Ramos (cell line): ENCODE data around the gene DKKL1.
"Not testable (repeated sequence)": the region's sequence is repeated elsewhere in the genome, so short reads cannot be mapped to it uniquely, and the experiment has no call there.

Source experiments
- in situ Hi-C: fragments of 300-500 bp; cut with MboI; formaldehyde crosslinking; loops from one replicate; pipeline ENCODE4 v1.14.3; 2022; ENCODE audit warnings: low sequenced_read_pairs; ENCODE audit not compliant: unreplicated experiment

The DKKL1 gene

DNA sequence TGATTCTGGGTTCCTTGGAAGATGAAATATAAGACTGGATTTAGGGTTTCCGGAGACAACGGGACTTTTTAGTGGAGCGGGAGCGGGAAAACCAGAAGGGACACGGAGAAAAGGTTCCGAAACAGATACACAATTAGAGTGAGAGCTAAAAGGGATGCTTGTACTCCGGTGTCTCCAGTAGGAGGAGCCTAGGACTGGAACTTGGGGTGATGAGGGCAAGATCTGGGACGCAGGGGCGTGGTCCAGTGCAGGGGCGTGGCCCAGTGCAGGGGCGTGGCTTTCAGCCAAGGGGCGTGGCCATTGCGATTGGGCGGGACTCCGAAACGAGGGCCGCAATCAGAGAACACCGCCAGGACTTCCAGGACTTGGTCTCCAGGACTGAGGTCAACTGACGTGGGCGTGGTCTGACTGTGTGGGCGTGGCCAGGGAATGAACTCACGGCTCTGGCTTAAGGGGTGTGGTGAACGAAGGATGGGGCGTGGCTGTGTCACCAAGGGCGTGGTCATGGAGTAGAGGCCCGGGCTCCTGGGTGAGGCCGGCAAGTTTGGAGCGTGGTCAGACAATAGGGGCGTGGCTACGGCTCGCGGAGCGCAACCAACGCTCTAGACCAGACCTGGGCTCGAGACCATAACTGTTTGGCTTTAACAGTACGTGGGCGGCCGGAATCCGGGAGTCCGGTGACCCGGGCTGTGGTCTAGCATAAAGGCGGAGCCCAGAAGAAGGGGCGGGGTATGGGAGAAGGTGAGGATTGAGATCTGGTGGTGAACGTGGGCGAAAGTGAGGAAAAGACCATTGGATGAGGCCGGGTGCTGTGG is at the start of gene DKKL1:
Gene DKKL1, plus strand, starts transcription at position 610 of the 815 bp plus-strand sequence. Its CDS starts 122 bp downstream, at position 732.
- in situ Hi-C loops: no loop called here

DNA sequence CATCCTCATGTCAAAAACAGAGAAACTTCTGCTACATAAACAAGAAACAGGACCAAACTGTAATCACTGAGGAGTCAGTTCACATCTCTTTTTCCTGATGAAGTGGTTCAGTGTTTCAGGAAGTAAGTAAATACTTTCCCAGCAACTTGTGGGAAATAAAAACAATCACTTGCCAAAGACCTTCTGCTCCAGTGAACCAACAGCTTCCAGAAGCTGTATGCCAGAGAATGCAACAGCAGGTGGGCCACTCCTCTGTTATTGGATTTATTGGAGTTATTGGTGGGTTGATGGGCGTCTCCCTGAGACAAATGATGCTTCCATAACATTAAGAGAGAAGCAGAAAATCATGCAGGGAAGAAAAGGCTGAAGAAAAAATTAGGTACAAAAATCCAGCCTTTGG is 48.6 kb upstream of the DKKL1 start:
- in situ Hi-C loops: no loop called here

DNA sequence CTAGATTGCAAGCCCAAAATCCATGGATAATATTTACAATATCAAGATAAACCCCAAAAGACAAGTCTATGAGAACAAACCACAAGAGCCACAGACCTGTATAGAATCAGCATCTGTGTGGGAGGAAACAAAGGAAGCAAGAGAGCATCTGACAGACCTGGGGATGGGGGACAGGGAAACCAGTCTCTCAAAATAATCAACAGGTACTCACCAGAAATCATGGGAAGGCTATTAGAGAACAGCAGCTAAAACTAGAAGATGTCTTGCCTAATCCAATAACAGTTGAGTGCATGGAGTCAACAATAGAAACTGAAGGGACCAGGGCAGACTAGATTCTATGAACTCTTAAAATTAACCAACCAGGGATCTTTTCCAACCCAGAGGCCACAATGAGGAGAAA is 47.4 kb upstream of the DKKL1 start:
- in situ Hi-C loops: no loop called here

DNA sequence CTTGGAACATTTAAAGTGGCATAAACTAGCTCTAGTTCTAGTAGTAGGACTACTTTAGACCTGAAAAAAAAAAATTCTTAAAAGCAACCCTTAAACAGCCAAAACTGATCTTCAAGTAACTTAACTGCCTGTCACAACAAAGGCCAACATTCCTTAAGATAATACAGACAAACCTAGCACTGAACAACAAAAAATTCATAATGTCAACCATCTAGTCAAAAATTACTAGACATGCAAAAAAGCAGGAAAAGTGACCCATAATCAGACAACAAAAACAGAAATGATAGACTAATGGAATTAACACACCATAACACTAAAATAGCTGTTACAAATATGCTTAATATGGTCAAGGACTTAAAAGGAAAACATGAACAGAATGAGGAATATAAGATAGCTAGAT is 45.4 kb upstream of the DKKL1 start:
- in situ Hi-C loops: no loop called here

DNA sequence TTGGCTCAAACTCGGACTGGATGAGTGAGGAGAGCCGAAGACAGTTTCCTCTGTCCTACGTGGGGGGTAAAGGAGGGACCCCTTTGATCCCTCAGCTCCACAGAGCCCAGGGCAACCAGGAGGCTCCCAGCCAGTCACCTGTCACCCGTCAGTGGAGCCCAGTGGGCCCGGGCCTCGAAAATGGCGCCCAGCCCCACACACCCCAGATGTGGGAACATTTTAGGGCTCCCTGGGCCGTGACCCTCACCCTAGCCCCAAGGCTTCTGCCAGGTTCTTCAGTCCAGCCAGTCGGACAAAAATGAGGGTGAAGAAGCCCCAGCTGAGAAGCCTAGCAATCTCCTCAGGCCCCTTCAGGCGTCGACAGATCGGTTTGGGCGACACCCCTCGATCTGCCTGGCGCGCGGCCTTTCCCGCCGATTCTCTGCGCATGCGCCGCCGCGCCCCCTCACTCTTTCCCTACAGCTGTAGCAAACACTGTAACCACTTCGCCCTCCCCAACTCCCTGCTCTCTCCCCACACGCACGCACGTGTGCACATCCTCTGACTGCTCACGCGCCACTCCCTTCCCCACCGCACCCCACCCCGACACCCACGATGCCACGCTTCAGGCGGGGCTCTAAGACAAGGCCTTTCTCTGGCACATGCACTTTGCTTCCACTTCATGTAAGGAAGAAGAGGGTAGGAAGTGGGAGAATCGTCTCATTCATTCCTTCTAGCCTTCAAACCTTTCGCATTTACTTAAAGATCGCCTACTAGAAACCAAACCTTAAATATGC is 38.7 kb upstream of the DKKL1 start, which contains the start of gene SLC6A16:
Gene SLC6A16, minus strand, starts transcription at position 391 of the 776 bp plus-strand sequence. CDS start 13,844 bp downstream, outside the sequence.
- in situ Hi-C loops: no loop called here

GRCh38 chr19:49325756-49326155 is 37.9 kb upstream of the DKKL1 start:
- in situ Hi-C loops: not testable (repeated sequence)

DNA sequence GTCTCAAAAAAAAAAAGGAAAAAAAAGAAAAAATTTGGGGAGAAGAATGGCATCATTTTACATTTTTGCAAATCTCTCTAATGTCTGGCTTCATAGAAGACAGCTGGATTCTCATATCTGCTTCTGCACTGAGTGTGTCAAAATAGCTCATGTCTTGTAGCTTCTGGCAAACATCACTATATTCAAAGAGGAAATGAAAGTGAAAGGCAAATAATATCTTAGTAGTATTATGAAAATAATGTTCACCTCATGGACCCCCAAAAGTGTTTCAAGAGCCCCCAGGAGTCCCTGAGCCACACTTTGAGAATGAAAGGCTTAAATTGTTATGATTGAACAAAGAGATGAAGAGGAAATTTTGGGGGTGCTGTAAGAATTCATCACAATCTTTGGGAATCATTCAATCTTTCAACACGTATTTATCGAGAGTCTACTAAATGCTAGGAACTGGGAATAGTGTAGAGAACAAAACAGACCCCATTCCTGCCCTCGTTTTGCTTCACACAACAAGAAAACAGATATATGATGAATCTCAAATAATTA is 37.4 kb upstream of the DKKL1 start:
- in situ Hi-C loops: no loop called here

GRCh38 chr19:49327878-49328544 is 35.7 kb upstream of the DKKL1 start:
- in situ Hi-C loops: no loop called here

DNA sequence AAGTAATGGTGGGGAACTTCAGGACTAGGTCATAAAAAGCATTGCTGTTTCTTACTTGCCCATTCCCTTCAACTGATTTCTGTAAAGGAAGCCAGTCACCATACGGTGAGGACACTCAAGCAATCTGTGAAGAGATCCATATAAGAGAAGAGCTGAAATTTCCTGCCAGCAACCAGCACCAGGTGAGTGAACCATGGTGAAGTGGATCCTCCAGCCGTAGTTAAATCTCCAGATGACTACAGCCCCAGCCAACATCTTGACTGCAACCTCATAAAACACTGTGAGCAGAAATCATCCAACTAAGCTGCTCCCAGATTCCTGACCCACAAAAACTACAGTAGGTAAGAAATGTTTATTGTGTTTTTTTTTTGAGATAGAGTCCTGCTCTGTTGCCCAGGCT is 34.9 kb upstream of the DKKL1 start:
- in situ Hi-C loops: no loop called here

GRCh38 chr19:49331187-49331586 is 32.5 kb upstream of the DKKL1 start:
- in situ Hi-C loops: not testable (repeated sequence)

GRCh38 chr19:49331616-49332055 is 32.0 kb upstream of the DKKL1 start:
- in situ Hi-C loops: no loop called here

DNA sequence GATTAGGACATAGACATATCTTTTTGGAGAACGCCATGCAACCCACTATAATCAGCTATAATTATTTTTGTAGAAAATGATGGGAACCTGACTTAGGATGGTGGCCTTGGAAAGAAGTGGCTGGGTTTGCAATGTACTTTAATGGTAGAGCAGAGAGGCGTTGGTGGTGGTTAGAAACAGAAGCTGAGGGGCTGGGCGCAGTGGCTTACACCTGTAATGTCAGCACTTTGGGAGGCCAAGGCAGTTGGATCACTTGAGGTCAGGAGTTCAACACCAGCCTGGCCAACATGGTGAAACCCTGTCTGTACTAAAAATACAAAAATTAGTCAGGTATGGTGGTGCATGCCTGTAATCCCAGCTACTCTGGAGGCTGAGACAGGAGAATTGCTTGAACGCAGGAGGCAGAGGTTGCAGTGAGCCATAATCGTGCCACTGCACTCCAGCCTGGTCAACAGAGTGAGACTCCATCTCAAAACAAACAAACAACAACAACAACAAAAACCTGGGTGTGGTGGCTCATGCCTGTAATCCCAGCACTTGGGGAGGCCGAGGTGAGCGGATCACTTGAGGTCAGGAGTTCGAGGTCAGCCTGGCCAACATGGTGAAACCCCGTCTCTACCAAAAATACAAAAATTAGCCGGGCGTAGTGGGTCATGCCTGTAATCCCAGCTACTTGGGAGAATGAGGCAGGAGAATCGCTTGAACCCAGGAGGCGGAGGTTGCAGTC is 30.8 kb upstream of the DKKL1 start:
- in situ Hi-C loops: not testable (repeated sequence)

DNA sequence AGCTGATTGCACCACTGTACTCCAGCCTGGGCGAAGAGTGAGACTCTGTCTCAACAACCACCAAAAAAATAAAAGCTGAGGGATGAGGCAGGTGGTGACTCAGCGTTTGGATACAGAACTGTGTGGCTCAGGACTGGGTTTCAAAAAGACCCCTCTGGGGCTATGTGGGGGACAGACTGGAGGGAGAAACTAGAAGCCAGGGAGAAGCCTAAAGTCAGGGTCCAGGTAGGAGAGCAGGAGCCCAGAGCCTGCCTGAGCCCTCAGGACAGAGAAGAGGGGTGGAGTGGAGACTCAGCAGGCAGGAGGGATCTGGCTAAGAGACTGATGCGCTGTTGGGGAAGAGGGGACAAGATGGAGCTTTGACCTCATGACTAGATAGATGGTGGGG is 30.3 kb upstream of the DKKL1 start:
- in situ Hi-C loops: no loop called here

DNA sequence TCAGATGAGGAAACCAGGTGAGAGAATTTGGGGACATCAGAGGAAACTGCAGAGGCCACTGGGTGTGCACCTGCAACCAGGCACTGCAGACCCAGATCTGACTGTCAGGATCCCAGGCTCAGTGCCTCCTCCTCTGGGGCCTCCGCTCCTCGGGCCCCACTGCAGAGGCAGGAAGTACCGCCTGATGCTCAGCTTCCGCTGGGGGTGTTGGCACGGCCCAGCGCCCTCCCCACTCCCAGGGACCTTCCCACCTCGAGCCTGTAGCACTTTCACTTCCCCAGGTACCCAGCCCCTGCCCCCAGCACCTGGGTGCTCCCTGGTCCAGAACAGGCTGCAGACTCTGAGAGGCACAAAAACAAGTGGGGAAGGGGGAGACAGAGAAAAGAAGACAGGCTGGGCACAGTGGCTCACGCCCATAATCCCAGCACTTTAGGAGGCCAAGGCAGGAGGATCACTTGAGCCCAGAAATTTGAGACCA is 29.8 kb upstream of the DKKL1 start:
- in situ Hi-C loops: no loop called here

DNA sequence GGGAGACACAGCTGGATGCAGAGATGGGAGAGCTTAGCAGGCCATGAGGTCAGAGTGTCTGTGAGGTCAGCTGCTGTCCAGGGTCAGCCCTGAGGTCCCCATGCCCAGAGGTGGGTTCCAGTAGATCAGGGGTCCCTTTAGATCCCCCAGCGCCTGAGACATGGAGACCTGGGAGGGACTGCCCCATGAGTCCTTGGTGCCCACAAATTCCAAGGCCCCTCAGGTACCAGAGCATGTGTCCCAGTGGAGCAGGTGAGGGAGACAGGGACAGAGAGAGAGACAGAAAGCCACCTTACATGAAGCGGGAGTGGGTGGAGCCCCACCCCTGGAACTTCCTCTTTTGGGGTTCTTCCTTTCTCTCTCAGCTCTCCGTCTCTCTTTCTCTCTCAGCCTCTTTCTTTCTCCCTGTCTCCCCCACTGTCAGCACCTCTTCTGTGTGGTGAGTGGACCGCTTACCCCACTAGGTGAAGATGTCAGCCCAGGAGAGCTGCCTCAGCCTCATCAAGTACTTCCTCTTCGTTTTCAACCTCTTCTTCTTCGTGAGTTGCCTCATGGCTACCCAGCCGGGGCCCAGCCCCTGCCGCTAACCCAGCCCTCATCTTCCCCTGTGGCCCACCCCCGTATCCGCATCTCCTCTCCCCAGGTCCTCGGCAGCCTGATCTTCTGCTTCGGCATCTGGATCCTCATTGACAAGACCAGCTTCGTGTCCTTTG is 28.4 kb upstream of the DKKL1 start, which contains the start of gene CD37:
Gene CD37, plus strand, starts transcription at position 336 of the 713 bp plus-strand sequence. Its CDS starts 135 bp downstream, at position 471.
- in situ Hi-C loops: no loop called here

DNA sequence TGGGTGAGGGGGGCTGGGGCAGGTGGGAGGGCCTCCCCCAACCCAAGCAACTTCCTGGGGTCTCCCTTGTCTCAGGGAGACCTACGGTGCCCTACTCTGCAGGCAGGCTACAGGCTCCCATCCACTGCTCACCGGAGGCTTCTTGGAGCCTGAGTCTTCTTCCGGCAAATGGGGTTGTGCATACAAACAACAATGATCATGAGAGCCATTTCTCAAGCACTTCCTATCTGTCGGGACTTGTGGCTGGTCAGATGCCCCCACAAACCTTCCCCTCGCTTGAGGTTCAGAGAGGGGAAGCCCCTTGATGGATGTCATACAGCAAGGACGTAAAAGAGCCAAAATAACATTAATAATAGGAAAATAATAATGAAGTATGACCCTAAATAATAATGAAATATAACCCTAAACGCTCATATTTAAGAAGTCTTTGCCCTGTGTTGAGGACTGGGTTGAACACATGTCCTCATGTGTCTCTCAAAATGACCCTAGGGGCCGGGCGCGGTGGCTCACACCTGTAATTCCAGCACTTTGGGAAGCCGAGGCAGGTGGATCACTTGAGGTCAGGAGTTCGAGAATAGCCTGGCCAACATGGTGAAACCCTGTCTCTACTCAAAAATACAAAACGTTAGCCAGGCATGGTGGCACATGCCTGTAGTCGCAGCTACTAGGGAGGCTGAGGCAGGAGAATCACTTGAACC is 27.7 kb upstream of the DKKL1 start:
- in situ Hi-C loops: no loop called here

GRCh38 chr19:49336482-49337266 is 27.0 kb upstream of the DKKL1 start:
- in situ Hi-C loops: no loop called here
